ENCODE results near the gene CDSN.
A peak's percentile ranks its signal among the peaks of the same experiment; 100 is the strongest.

DNA sequence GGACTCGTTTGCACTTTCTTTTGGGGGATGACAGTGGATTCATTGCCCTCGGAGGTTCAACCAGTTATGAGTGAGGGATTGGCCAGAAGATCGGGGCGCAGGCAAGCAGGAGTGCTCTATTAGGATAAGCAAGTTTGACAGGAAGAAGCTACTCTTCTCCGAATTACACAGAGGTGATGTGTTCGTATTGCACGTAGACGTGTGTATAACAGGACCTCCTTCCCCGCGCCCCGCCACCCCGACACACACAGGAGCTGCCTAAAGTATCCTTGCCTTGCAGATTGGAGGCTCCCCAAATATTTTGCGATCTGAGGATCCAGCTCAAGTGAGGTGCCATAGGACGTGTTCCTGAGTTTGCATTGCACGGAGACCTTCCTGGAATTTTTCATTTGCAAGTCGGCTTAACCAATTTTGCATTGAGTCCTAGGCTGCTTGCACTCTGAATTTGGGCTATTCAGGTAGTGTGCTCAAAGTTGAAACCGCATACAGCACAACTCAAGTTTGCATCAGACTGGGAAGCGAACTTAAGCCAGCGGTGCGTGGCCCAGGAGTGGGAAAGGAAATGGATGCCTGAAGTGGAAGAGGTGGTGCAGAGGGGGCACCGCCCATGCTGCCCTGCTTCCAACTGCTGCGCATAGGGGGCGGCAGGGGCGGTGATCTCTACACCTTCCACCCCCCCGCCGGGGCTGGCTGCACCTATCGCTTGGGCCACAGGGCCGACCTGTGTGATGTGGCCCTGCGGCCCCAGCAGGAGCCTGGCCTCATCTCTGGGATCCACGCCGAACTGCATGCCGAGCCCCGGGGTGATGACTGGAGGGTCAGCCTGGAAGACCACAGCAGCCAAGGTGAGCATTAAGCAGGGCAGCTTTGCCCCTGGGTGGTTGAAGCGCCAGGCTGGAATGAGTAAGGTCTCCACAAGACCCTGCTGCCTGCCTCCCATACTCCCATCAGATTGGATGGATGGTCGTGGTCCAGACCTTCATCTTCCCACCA lies 38.9 kb upstream of the CDSN start:
- TF ChIP-seq, protein P1, sequence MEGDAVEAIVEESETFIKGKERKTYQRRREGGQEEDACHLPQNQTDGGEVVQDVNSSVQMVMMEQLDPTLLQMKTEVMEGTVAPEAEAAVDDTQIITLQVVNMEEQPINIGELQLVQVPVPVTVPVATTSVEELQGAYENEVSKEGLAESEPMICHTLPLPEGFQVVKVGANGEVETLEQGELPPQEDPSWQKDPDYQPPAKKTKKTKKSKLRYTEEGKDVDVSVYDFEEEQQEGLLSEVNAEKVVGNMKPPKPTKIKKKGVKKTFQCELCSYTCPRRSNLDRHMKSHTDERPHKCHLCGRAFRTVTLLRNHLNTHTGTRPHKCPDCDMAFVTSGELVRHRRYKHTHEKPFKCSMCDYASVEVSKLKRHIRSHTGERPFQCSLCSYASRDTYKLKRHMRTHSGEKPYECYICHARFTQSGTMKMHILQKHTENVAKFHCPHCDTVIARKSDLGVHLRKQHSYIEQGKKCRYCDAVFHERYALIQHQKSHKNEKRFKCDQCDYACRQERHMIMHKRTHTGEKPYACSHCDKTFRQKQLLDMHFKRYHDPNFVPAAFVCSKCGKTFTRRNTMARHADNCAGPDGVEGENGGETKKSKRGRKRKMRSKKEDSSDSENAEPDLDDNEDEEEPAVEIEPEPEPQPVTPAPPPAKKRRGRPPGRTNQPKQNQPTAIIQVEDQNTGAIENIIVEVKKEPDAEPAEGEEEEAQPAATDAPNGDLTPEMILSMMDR (IDR thresholded peaks at IDR 0.05; ENCODE audit: low read depth, low read length), result peak; percentile 19; the same call in 1 of the 2 replicates
- TF ChIP-seq EZH2phosphoT487 (IDR thresholded peaks at IDR 0.05; ENCODE audit: low read depth), result no peak

Data from OCI-LY3 (cell line).